ENCODE results near the gene OXSM.

DNA sequence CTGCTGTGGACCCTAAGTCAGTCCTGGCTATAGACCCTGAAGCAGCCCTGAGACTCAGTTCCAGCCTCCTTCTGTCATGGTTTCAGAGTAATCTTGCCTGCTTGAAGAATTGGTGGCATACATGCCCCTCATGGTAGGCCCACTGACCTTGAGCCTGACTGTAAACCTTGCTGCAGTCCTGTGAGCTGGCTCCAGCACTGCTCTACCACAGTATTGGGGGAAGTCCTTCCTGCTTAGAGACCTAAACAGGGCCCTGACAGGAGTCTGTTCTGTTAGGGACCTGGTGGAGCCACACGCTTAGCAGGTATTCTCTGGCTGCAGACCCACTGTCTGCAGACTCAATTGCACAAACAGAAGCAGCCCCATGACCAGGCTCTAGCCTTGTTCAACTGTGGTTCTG lies 47.1 kb downstream of the OXSM start:
- TF ChIP-seq POLR2A (IDR thresholded peaks at IDR 0.05) (no peak), POLR2AphosphoS5 (IDR thresholded peaks at IDR 0.05) (no peak), EP300 (IDR thresholded peaks at IDR 0.05; ENCODE audit: low read depth) (no peak)
- TF ChIP-seq, protein P1, sequence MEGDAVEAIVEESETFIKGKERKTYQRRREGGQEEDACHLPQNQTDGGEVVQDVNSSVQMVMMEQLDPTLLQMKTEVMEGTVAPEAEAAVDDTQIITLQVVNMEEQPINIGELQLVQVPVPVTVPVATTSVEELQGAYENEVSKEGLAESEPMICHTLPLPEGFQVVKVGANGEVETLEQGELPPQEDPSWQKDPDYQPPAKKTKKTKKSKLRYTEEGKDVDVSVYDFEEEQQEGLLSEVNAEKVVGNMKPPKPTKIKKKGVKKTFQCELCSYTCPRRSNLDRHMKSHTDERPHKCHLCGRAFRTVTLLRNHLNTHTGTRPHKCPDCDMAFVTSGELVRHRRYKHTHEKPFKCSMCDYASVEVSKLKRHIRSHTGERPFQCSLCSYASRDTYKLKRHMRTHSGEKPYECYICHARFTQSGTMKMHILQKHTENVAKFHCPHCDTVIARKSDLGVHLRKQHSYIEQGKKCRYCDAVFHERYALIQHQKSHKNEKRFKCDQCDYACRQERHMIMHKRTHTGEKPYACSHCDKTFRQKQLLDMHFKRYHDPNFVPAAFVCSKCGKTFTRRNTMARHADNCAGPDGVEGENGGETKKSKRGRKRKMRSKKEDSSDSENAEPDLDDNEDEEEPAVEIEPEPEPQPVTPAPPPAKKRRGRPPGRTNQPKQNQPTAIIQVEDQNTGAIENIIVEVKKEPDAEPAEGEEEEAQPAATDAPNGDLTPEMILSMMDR (IDR thresholded peaks at IDR 0.05), result no peak
